HepG2 (cell line): ENCODE results near the gene IL3RA. TPM values are rescaled to one million over a fixed set of nuclear protein-coding genes. Genes with fewer than 3 reads are reported as not detected.

Experiments used
- LCORL ChIP-seq, 2 experiments: fragments of 450-650 bp in 1 of 2; sonication (generic) in 1 of 2; formaldehyde crosslinking in 1 of 2; IDR thresholded peaks; 2 replicates each; pipeline versions ENCODE4 v1.5.0 to v1.6.1; 2017 to 2020; ENCODE audit warnings: antibody characterized with exemption in 1 of 2, missing genetic modification reagents in 1 of 2
- MIER3 ChIP-seq: IDR thresholded peaks from 2 replicates; pipeline ENCODE4 v1.6.1; 2016; ENCODE audit warnings: missing compliant biosample characterization, borderline replicate concordance
- NR3C1 ChIP-seq: sonication (generic); formaldehyde crosslinking; IDR thresholded peaks from 2 replicates; pipeline ENCODE4 v1.4.0; 2020; ENCODE audit warnings: missing genetic modification reagents
- SOX5 ChIP-seq: IDR thresholded peaks from 2 replicates; pipeline ENCODE4 v1.6.1; 2016; ENCODE audit warnings: borderline replicate concordance
- ZNF333 ChIP-seq: sonication (generic); formaldehyde crosslinking; IDR thresholded peaks from 2 replicates; pipeline ENCODE4 v1.4.0; 2020; ENCODE audit warnings: mild to moderate bottlenecking, missing genetic modification reagents, borderline replicate concordance
- ZNF33A ChIP-seq: sonication (generic); formaldehyde crosslinking; IDR thresholded peaks from 2 replicates; pipeline ENCODE4 v1.5.1; 2020; ENCODE audit warnings: missing genetic modification reagents, mild to moderate bottlenecking, moderate library complexity, borderline replicate concordance
- ZNF703 ChIP-seq: sonication (generic); formaldehyde crosslinking; IDR thresholded peaks from 2 replicates; pipeline ENCODE4 v1.5.1; 2020; ENCODE audit warnings: missing genetic modification reagents, mild to moderate bottlenecking, moderate library complexity, borderline replicate concordance
- polyA plus RNA-seq, 8 experiments: library from polyadenylated mRNA; depleted of rRNA in 3 of 8; stranded (reverse) in 7 of 8; unstranded in 1 of 8; fragments of >200 nt; fragmentation: Illumina TruSeq in 4 of 8; extraction: Trizol in 4 of 8; gene quantifications; 2 replicates each; pipeline versions ENCODE4 v1.2.1 to v1.2.3, GENCODE V29; 2011 to 2016; ENCODE audit warnings: low read depth in 4 of 8, missing spikeins in 1 of 8, mixed read lengths in 1 of 8; ENCODE audit not compliant: insufficient read depth in 1 of 8
- total RNA-seq, 5 experiments: library from RNA; depleted of rRNA; stranded (reverse); fragments of >200 nt; fragmentation: Illumina TruSeq; extraction: Trizol; gene quantifications; 2 replicates each; pipeline ENCODE4 v1.2.3, GENCODE V29; 2016; ENCODE audit warnings: low read depth in 1 of 5
- TF ChIP-seq, protein P1 (sequence below): sonication (generic); formaldehyde crosslinking; IDR thresholded peaks from 2 replicates; pipeline ENCODE4 v1.4.0; 2020; ENCODE audit warnings: missing genetic modification reagents
- TF ChIP-seq, protein P2 (sequence below): sonication (generic); formaldehyde crosslinking; IDR thresholded peaks from 2 replicates; pipeline ENCODE4 v1.4.0; 2020; ENCODE audit warnings: mild to moderate bottlenecking, low read depth, missing genetic modification reagents
- TF ChIP-seq, protein P3 (sequence below): sonication (generic); formaldehyde crosslinking; IDR thresholded peaks from 2 replicates; pipeline ENCODE4 v1.4.0; 2020; ENCODE audit warnings: mild to moderate bottlenecking, missing genetic modification reagents
- TF ChIP-seq, protein P4 (sequence below), 2 experiments: sonication (generic) in 1 of 2; formaldehyde crosslinking in 1 of 2; IDR thresholded peaks; 2 replicates each; pipeline versions ENCODE4 v1.5.1 to v1.6.1; 2011 to 2020; ENCODE audit warnings: borderline replicate concordance in 1 of 2, low read depth in 1 of 2, low read length in 1 of 2, mild to moderate bottlenecking in 1 of 2, missing genetic modification reagents in 1 of 2, moderate library complexity in 1 of 2
- TF ChIP-seq, protein P5 (sequence below): IDR thresholded peaks from 2 replicates; pipeline ENCODE4 v1.6.1; 2012; ENCODE audit warnings: inconsistent platforms
- TF ChIP-seq, protein P6 (sequence below): sonication (generic); formaldehyde crosslinking; IDR thresholded peaks from 2 replicates; pipeline ENCODE4 v1.4.0; 2020; ENCODE audit warnings: mild to moderate bottlenecking, missing genetic modification reagents
- TF ChIP-seq, protein P7 (sequence below): sonication (generic); formaldehyde crosslinking; IDR thresholded peaks from 2 replicates; pipeline ENCODE4 v1.5.0; 2020; ENCODE audit warnings: mild to moderate bottlenecking, missing genetic modification reagents

Gene IL3RA
- total and polyA plus RNA-seq, 2 of the 13 experiments (the other 11 are each of a cell fraction or from before 2014, with no cell fraction given) = not detected

DNA sequence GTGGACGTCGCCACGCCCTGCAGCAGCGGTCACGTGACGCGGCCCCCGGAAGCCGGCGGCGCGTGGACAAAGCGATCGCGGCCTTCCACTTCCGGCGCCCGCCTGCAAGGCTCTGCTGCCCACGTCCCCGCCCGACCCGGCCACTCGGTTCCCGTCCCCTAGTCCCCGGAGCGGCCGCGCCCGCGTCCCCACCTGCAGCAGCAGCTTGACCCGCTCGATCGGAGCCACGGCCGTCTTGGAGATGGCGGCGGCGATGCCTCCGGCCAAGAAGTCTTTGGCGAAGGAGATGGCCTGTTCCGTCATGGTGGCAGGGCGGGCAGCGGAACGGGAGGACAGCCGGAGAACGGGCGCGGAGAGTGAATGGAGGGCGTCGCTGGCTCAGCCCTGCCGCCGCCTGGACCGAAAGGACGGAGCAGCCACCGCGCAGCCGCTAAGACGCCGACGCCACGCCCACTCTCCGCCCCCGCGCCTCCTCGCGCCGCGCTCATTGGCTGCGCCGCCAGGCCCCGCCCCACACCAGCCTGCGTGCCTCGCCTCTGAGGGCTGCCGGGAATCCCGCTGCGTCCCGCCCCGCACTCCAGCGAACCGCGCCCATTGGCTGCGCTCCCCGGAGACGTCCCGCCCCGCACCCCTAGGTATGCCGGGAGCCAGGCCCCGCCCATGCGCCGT lies 55.3 kb downstream of the IL3RA start, which contains the start of gene SLC25A6 (continued):
- TF ChIP-seq, protein P1, sequence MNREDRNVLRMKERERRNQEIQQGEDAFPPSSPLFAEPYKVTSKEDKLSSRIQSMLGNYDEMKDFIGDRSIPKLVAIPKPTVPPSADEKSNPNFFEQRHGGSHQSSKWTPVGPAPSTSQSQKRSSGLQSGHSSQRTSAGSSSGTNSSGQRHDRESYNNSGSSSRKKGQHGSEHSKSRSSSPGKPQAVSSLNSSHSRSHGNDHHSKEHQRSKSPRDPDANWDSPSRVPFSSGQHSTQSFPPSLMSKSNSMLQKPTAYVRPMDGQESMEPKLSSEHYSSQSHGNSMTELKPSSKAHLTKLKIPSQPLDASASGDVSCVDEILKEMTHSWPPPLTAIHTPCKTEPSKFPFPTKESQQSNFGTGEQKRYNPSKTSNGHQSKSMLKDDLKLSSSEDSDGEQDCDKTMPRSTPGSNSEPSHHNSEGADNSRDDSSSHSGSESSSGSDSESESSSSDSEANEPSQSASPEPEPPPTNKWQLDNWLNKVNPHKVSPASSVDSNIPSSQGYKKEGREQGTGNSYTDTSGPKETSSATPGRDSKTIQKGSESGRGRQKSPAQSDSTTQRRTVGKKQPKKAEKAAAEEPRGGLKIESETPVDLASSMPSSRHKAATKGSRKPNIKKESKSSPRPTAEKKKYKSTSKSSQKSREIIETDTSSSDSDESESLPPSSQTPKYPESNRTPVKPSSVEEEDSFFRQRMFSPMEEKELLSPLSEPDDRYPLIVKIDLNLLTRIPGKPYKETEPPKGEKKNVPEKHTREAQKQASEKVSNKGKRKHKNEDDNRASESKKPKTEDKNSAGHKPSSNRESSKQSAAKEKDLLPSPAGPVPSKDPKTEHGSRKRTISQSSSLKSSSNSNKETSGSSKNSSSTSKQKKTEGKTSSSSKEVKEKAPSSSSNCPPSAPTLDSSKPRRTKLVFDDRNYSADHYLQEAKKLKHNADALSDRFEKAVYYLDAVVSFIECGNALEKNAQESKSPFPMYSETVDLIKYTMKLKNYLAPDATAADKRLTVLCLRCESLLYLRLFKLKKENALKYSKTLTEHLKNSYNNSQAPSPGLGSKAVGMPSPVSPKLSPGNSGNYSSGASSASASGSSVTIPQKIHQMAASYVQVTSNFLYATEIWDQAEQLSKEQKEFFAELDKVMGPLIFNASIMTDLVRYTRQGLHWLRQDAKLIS (CRISPR knock-in tag) = peak; percentile 93
- TF ChIP-seq, protein P2, sequence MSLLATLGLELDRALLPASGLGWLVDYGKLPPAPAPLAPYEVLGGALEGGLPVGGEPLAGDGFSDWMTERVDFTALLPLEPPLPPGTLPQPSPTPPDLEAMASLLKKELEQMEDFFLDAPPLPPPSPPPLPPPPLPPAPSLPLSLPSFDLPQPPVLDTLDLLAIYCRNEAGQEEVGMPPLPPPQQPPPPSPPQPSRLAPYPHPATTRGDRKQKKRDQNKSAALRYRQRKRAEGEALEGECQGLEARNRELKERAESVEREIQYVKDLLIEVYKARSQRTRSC = no peak
- no peak; the same call in 1 of the 2 replicates for TF ChIP-seq ZNF703 (CRISPR knock-in tag)
- no peak for TF ChIP-seq MIER3 (CRISPR knock-in tag)
- no peak; the same call in none of the 2 replicates for TF ChIP-seq ZNF333 (CRISPR knock-in tag)
- 0 out of 2 replicates have a peak, but pooled peaks have one; percentile 13 for TF ChIP-seq LCORL (IDR thresholded peaks at IDR 0.05)
- TF ChIP-seq LCORL (CRISPR knock-in tag; IDR thresholded peaks at IDR 0.05) = no peak
- no peak for TF ChIP-seq ZNF33A (CRISPR knock-in tag)
- TF ChIP-seq NR3C1 (CRISPR knock-in tag) = no peak
- TF ChIP-seq SOX5 (CRISPR knock-in tag) = peak; percentile 13; the same call in 1 of the 2 replicates
- TF ChIP-seq, protein P3, sequence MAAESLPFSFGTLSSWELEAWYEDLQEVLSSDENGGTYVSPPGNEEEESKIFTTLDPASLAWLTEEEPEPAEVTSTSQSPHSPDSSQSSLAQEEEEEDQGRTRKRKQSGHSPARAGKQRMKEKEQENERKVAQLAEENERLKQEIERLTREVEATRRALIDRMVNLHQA (CRISPR knock-in tag) = no peak
- TF ChIP-seq, protein P4, sequence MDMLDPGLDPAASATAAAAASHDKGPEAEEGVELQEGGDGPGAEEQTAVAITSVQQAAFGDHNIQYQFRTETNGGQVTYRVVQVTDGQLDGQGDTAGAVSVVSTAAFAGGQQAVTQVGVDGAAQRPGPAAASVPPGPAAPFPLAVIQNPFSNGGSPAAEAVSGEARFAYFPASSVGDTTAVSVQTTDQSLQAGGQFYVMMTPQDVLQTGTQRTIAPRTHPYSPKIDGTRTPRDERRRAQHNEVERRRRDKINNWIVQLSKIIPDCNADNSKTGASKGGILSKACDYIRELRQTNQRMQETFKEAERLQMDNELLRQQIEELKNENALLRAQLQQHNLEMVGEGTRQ (IDR thresholded peaks at IDR 0.05; ENCODE audit: low read depth, low read length) = peak; percentile 95
- TF ChIP-seq, protein P4 (CRISPR knock-in tag; IDR thresholded peaks at IDR 0.05; ENCODE audit: borderline replicate concordance) = peak; percentile 93; the same call in 1 of the 2 replicates
- TF ChIP-seq, protein P5, sequence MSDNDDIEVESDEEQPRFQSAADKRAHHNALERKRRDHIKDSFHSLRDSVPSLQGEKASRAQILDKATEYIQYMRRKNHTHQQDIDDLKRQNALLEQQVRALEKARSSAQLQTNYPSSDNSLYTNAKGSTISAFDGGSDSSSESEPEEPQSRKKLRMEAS = no peak
- TF ChIP-seq, protein P6, sequence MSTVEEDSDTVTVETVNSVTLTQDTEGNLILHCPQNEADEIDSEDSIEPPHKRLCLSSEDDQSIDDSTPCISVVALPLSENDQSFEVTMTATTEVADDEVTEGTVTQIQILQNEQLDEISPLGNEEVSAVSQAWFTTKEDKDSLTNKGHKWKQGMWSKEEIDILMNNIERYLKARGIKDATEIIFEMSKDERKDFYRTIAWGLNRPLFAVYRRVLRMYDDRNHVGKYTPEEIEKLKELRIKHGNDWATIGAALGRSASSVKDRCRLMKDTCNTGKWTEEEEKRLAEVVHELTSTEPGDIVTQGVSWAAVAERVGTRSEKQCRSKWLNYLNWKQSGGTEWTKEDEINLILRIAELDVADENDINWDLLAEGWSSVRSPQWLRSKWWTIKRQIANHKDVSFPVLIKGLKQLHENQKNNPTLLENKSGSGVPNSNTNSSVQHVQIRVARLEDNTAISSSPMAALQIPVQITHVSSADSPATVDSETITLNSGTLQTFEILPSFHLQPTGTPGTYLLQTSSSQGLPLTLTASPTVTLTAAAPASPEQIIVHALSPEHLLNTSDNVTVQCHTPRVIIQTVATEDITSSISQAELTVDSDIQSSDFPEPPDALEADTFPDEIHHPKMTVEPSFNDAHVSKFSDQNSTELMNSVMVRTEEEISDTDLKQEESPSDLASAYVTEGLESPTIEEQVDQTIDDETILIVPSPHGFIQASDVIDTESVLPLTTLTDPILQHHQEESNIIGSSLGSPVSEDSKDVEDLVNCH (CRISPR knock-in tag) = no peak; the same call in 1 of the 2 replicates
- TF ChIP-seq, protein P7, sequence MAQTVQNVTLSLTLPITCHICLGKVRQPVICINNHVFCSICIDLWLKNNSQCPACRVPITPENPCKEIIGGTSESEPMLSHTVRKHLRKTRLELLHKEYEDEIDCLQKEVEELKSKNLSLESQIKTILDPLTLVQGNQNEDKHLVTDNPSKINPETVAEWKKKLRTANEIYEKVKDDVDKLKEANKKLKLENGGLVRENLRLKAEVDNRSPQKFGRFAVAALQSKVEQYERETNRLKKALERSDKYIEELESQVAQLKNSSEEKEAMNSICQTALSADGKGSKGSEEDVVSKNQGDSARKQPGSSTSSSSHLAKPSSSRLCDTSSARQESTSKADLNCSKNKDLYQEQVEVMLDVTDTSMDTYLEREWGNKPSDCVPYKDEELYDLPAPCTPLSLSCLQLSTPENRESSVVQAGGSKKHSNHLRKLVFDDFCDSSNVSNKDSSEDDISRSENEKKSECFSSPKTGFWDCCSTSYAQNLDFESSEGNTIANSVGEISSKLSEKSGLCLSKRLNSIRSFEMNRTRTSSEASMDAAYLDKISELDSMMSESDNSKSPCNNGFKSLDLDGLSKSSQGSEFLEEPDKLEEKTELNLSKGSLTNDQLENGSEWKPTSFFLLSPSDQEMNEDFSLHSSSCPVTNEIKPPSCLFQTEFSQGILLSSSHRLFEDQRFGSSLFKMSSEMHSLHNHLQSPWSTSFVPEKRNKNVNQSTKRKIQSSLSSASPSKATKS = no peak
